A549 (cell line): ENCODE results near the gene SCO2.

Source experiments
- CTCF ChIP-seq: fragments of >200 bp; sonication (Bioruptor Twin); formaldehyde crosslinking; IDR thresholded peaks from 3 replicates; pipeline ENCODE4 v1.5.1; 2016
- POLR2A ChIP-seq: IDR thresholded peaks from 2 replicates; pipeline ENCODE4 v1.6.1; 2012; ENCODE audit warnings: mild to moderate bottlenecking, low read length
- REST ChIP-seq: fragments of 200-600 bp; sonication (generic); IDR thresholded peaks from 2 replicates; pipeline ENCODE4 v1.6.1; 2016; ENCODE audit warnings: antibody characterized with exemption, mild to moderate bottlenecking, moderate library complexity
- RNF2 ChIP-seq: fragments of 200-600 bp; sonication (generic); IDR thresholded peaks from 2 replicates; pipeline ENCODE4 v1.6.1; 2016; ENCODE audit warnings: low read depth, mild to moderate bottlenecking, antibody characterized with exemption, moderate library complexity, borderline replicate concordance
- SMC3 ChIP-seq: fragments of >200 bp; sonication (Bioruptor Twin); formaldehyde crosslinking; IDR thresholded peaks from 3 replicates; pipeline ENCODE4 v1.6.1; 2018; ENCODE audit warnings: inconsistent platforms
- USF2 ChIP-seq: fragments of 450-650 bp; IDR thresholded peaks from 2 replicates; pipeline ENCODE4 v1.6.1; 2014; ENCODE audit warnings: antibody characterized with exemption

- TF ChIP-seq SMC3 (no peak), POLR2A (no peak), REST (no peak), CTCF (no peak), RNF2 (no peak), USF2 (no peak)
These were observed 41.8 kb downstream of the SCO2 start for GRCh38 chr22:50483556-50483955.
